HCT116 (cell line): Measurements from ENCODE around the gene NECAP2. TPM values are rescaled to one million over a fixed set of nuclear protein-coding genes. Genes with fewer than 3 reads are reported as not detected.

Source experiments
- ATAC-seq: fragments of 200-7000 bp; cut with Tn5 transposase; 2 replicates; pipeline ENCODE4 v1.9.1; 2020; ENCODE audit warnings: mild to moderate bottlenecking, moderate library complexity
- BruUV-seq: library from RNA; stranded (reverse); fragments of 400-500 nt; replicated peaks from 2 replicates; lab custom pipeline; 2021; lab: Mats Ljungman, UMichigan
- CTCF ChIA-PET: fragments of 300-600 bp; sonication (Branson Sonifier 250); formaldehyde crosslinking; loops from one replicate; lab custom pipeline; 2021; ENCODE audit warnings: antibody characterized with exemption; lab: Charles Lee
- POLR2A ChIA-PET: fragments of 300-600, 350-600 bp; sonication (Branson Sonifier 250); formaldehyde crosslinking; loops from one replicate; lab custom pipeline; 2021; ENCODE audit warnings: antibody characterized with exemption; lab: Charles Lee
- RAD21 ChIA-PET, 2 experiments: fragments of 300-600 bp; sonication (Branson Sonifier 250); formaldehyde crosslinking; loops; one replicate each; lab custom pipeline; 2023; ENCODE audit warnings: low total read pairs in 2 of 2; ENCODE audit not compliant: uncharacterized antibody in 2 of 2, unreplicated experiment in 2 of 2, low non-redundant PET in 1 of 2; lab: Charles Lee
- DNase-seq: peaks from one replicate; pipeline ENCODE4 v3.0.0-alpha.2; 2010; ENCODE audit warnings: low read depth, low spot score
- H2AFZ ChIP-seq: fragments of 200-600 bp; shearing (Covaris generic), sonication (generic); 2 replicates; pipeline ENCODE4 v1.6.1; 2017; ENCODE audit warnings: low read depth, mixed run types, mixed read lengths, antibody characterized with exemption, low read length; ENCODE audit not compliant: poor library complexity, severe bottlenecking
- H3K27ac ChIP-seq: 2 replicates; pipeline ENCODE4 v1.5.1; 2012; ENCODE audit warnings: low read depth, low read length
- H3K27me3 ChIP-seq: fragments of 200-600 bp; sonication (generic); 2 replicates; pipeline ENCODE4 v1.6.1; 2016; ENCODE audit warnings: mixed run types, low read length, mixed read lengths; ENCODE audit not compliant: insufficient read depth
- H3K36me3 ChIP-seq, 2 experiments: fragments of 200-500 bp in 1 of 2; fragments of 200-600 bp in 1 of 2; sonication (Bioruptor generic) in 1 of 2; sonication (generic) in 1 of 2; 2 replicates each; pipeline versions ENCODE4 v1.5.1 to v1.6.1; 2014 to 2016; ENCODE audit warnings: low read length in 2 of 2, inconsistent platforms in 1 of 2, mixed read lengths in 1 of 2, mixed run types in 1 of 2; ENCODE audit not compliant: insufficient read depth in 2 of 2, control insufficient read depth in 1 of 2
- H3K4me1 ChIP-seq, 2 experiments: fragments of 200-600 bp in 1 of 2; sonication (generic) in 1 of 2; 2 replicates each; pipeline versions ENCODE4 v1.5.1 to v1.6.1; 2012 to 2017; ENCODE audit warnings: low read length in 2 of 2, inconsistent platforms in 1 of 2, mild to moderate bottlenecking in 1 of 2, mixed read lengths in 1 of 2, mixed run types in 1 of 2, moderate library complexity in 1 of 2; ENCODE audit not compliant: insufficient read depth in 2 of 2, control insufficient read depth in 1 of 2
- H3K4me2 ChIP-seq: fragments of 200-600 bp; sonication (generic); 2 replicates; pipeline ENCODE4 v1.6.1; 2017; ENCODE audit warnings: mixed run types, low read length, mixed read lengths
- H3K4me3 ChIP-seq, 2 experiments: fragments of 200-600 bp in 1 of 2; sonication (generic) in 1 of 2; replicated peaks in 1 of 2; 2 replicates each; pipeline ENCODE4 v1.5.1; 2011 to 2016; ENCODE audit warnings: low read length in 2 of 2, control low read depth in 1 of 2, low read depth in 1 of 2, mild to moderate bottlenecking in 1 of 2, mixed read lengths in 1 of 2, mixed run types in 1 of 2
- H3K79me2 ChIP-seq: fragments of 200-600 bp; sonication (generic); 2 replicates; pipeline ENCODE4 v1.6.1; 2017; ENCODE audit warnings: mild to moderate bottlenecking, mixed run types, low read length, moderate library complexity, mixed read lengths; ENCODE audit not compliant: insufficient read depth
- H3K9ac ChIP-seq: fragments of 200-600 bp; sonication (generic); 2 replicates; pipeline ENCODE4 v1.6.1; 2016; ENCODE audit warnings: low read length, mixed read lengths
- H3K9me2 ChIP-seq: fragments of 200-600 bp; sonication (generic), shearing (Covaris generic); 2 replicates; pipeline ENCODE4 v1.6.1; 2017; ENCODE audit warnings: mixed run types, mild to moderate bottlenecking, moderate library complexity; ENCODE audit not compliant: insufficient read depth
- H3K9me3 ChIP-seq, 2 experiments: fragments of 200-500 bp in 1 of 2; fragments of 200-600 bp in 1 of 2; sonication (Bioruptor generic) in 1 of 2; sonication (generic) in 1 of 2; 2 replicates each; pipeline ENCODE4 v1.6.1; 2014 to 2017; ENCODE audit warnings: low read length in 2 of 2, mixed read lengths in 2 of 2, inconsistent platforms in 1 of 2, low read depth in 1 of 2, mild to moderate bottlenecking in 1 of 2, mixed run types in 1 of 2, moderate library complexity in 1 of 2; ENCODE audit not compliant: control insufficient read depth in 1 of 2, insufficient read depth in 1 of 2
- H4K20me1 ChIP-seq: fragments of 200-600 bp; sonication (generic), shearing (Covaris generic); 2 replicates; pipeline ENCODE4 v1.6.1; 2017; ENCODE audit warnings: mixed run types, mild to moderate bottlenecking, moderate library complexity; ENCODE audit not compliant: insufficient read depth
- ATF3 ChIP-seq: IDR thresholded peaks from 2 replicates; pipeline ENCODE4 v1.6.1; 2012
- CBX3 ChIP-seq: IDR thresholded peaks from 2 replicates; pipeline ENCODE4 v1.6.1; 2012; ENCODE audit warnings: low read depth
- CEBPB ChIP-seq: IDR thresholded peaks from 2 replicates; pipeline ENCODE4 v1.6.1; 2012; ENCODE audit warnings: low read depth
- ELF1 ChIP-seq: IDR thresholded peaks from 2 replicates; pipeline ENCODE4 v1.6.1; 2012; ENCODE audit warnings: low read depth, borderline replicate concordance
- EZH2 ChIP-seq: fragments of 200-600 bp; sonication (generic); IDR thresholded peaks from 2 replicates; pipeline ENCODE4 v1.6.1; 2017; ENCODE audit warnings: antibody characterized with exemption, mixed run types
- EZH2phosphoT487 ChIP-seq: fragments of 200-600 bp; IDR thresholded peaks from 2 replicates; pipeline ENCODE4 v1.6.1; 2018; ENCODE audit warnings: antibody characterized with exemption, borderline replicate concordance
- JUND ChIP-seq: IDR thresholded peaks from 2 replicates; pipeline ENCODE4 v1.6.1; 2012
- POLR2A ChIP-seq: IDR thresholded peaks from 2 replicates; pipeline ENCODE4 v1.7.0; 2011; ENCODE audit warnings: borderline replicate concordance; ENCODE audit not compliant: insufficient read depth, insufficient read length; ENCODE audit errors: extremely low read depth
- SIN3A ChIP-seq: IDR thresholded peaks from 2 replicates; pipeline ENCODE4 v1.6.1; 2012; ENCODE audit warnings: low read depth
- SRF ChIP-seq: IDR thresholded peaks from 2 replicates; pipeline ENCODE4 v1.6.1; 2012; ENCODE audit warnings: low read depth
- TCF7L2 ChIP-seq: IDR thresholded peaks from 2 replicates; pipeline ENCODE4 v1.7.0; 2011; ENCODE audit warnings: borderline replicate concordance, inconsistent platforms; ENCODE audit not compliant: insufficient read depth, insufficient read length; ENCODE audit errors: extremely low read depth
- YY1 ChIP-seq: IDR thresholded peaks from 2 replicates; pipeline ENCODE4 v1.6.1; 2011; ENCODE audit warnings: low read length, low read depth, moderate library complexity, mild to moderate bottlenecking; ENCODE audit not compliant: insufficient replicate concordance; ENCODE audit errors: extremely low read depth
- ZBTB33 ChIP-seq: IDR thresholded peaks from 2 replicates; pipeline ENCODE4 v1.6.1; 2011; ENCODE audit warnings: mild to moderate bottlenecking, low read length, moderate library complexity; ENCODE audit not compliant: insufficient replicate concordance; ENCODE audit errors: extremely low read depth
- ZFX ChIP-seq: fragments of 450-650 bp; IDR thresholded peaks from 2 replicates; pipeline ENCODE4 v1.6.1; 2017
- ZNF274 ChIP-seq: fragments of 200-500 bp; sonication (Bioruptor generic); IDR thresholded peaks from 2 replicates; pipeline ENCODE4 v1.6.1; 2014; ENCODE audit warnings: mild to moderate bottlenecking, low read depth, low read length, inconsistent platforms
- intact Hi-C: fragments of 100-400 bp; cut with micrococcal nuclease; formaldehyde crosslinking; loops from 2 replicates; pipeline ENCODE4 v1.10.0; 2022
- total RNA-seq: library from RNA; stranded (reverse); gene quantifications from one replicate; pipeline ENCODE4 v1.2.1, GENCODE V29; 2021; ENCODE audit not compliant: unreplicated experiment
- TF ChIP-seq, protein P1 (sequence below): IDR thresholded peaks from 2 replicates; pipeline ENCODE4 v1.6.1; 2012

The NECAP2 gene
- total RNA-seq, 1 experiment from 2014 or later, result 35.5 TPM

DNA sequence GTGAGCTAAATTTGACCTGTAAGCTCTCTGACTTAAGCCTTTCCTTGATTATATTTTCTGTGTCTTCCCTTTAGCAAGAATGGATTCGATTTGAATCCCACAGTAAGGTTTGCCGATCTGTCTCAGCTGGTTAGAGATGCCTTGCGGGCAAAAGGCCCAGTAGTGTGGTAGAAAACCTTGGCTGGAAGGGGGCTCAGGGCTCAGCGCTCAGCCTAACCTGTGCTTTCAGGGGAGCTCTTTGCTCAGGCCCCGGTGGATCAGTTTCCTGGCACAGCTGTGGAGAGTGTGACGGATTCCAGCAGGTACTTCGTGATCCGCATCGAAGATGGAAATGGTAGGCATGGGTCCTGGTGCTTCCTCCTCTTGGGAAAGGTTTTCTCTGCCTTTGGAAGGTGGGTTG, 7.1 kb downstream of the NECAP2 start:
- H3K4me3 ChIP-seq, result no peak overlapping the region
- H3K79me2 ChIP-seq, result peaks cover 16% of the 10 kb centered on the region
- no peaks in the 10 kb centered on the region for H4K20me1 ChIP-seq
- H3K27ac ChIP-seq, result no peak overlapping the region
- peaks cover 43 to 54% of the 10 kb centered on the region in 2 experiments for H3K36me3 ChIP-seq
- RAD21 ChIA-PET, result no interaction called here
- H3K4me2 ChIP-seq, result no peak overlapping the region
- DNase-seq, result no peak
- H3K9ac ChIP-seq, result no peak overlapping the region
- TF ChIP-seq SRF (no peak), SIN3A (no peak), TCF7L2 (no peak), YY1 (no peak), ZNF274 (no peak), JUND (no peak)
- no TSS peak for BruUV-seq
- H2AFZ ChIP-seq, result no peak overlapping the region
- no peaks in the 10 kb centered on the region for H3K9me2 ChIP-seq
- no peaks in the 10 kb centered on the region for H3K4me1 ChIP-seq
- intact Hi-C loops, result no loop called here
- no peaks in the 10 kb centered on the region for H3K27me3 ChIP-seq
- CTCF ChIA-PET, result no interaction called here
- H3K9me3 ChIP-seq, result no peaks in the 10 kb centered on the region
- no peak for ATAC-seq
- POLR2A ChIA-PET, result no interaction called here

DNA sequence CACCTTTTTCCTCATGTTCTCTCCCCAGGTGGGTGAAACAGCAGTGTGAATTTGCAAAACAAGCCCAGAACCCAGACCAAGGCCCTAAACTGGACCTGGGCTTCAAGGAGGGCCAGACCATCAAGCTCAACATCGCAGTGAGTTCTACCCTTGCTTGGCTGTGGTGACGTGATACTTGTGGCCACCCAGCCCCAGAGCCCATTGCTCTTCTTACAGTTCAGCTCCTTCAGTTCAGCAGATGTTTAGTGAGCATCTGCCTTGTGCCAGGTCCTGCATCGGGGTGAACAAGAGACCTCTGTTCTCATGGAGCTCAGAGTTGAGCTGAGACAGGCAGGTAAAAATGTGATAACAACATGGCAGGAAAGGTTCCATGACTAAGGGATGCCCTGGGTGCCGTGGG, 8.5 kb downstream of the NECAP2 start:
- ChIA-PET POLR2A (no interaction called here), CTCF (no interaction called here), RAD21 (no interaction called here)
- no peaks in the 10 kb centered on the region for H3K4me1 ChIP-seq
- DNase-seq (no peak), ATAC-seq (no peak)
- no peak overlapping the region for H3K27ac ChIP-seq
- no peak overlapping the region for H2AFZ ChIP-seq
- intact Hi-C loops, result no loop called here
- no peaks in the 10 kb centered on the region for H3K9me2 ChIP-seq
- H3K4me3 ChIP-seq, result no peak overlapping the region
- H3K9me3 ChIP-seq, result no peaks in the 10 kb centered on the region
- no TSS peak for BruUV-seq
- no peaks in the 10 kb centered on the region for H3K27me3 ChIP-seq
- H3K36me3 ChIP-seq, result peaks cover 42 to 46% of the 10 kb centered on the region in 2 experiments
- no peaks in the 10 kb centered on the region for H4K20me1 ChIP-seq
- no peak overlapping the region for H3K4me2 ChIP-seq
- H3K9ac ChIP-seq, result no peak overlapping the region
- 0 out of 2 replicates have a peak, but pooled peaks cover 3% of the 10 kb centered on the region for H3K79me2 ChIP-seq
- no peak for TF ChIP-seq ZFX
- no peak for TF ChIP-seq ZNF274
- TF ChIP-seq POLR2A, result no peak
- no peak for TF ChIP-seq CEBPB
- TF ChIP-seq, protein P1, sequence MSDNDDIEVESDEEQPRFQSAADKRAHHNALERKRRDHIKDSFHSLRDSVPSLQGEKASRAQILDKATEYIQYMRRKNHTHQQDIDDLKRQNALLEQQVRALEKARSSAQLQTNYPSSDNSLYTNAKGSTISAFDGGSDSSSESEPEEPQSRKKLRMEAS, result no peak
- no peak for TF ChIP-seq ZBTB33
- no peak for TF ChIP-seq YY1
- no peak for TF ChIP-seq ELF1
- no peak for TF ChIP-seq ATF3
- no peak for TF ChIP-seq CBX3
- no peak for TF ChIP-seq EZH2phosphoT487
- no peak for TF ChIP-seq EZH2
- no peak for TF ChIP-seq SRF
- no peak for TF ChIP-seq TCF7L2
